Fibroblast of pulmonary artery (primary cell): ENCODE measurements around the gene DHRS1.

Experiments
- DNase-seq: peaks from one replicate; pipeline ENCODE4 v3.0.0-alpha.2; 2010; ENCODE audit warnings: low read depth
- H3K4me3 ChIP-seq: replicated peaks from 2 replicates; pipeline ENCODE4 v1.5.1; 2011; ENCODE audit warnings: low read depth, mild to moderate bottlenecking, control low read depth, low read length, moderate library complexity
- TF ChIP-seq, protein P1 (sequence below): IDR thresholded peaks from 2 replicates; pipeline ENCODE4 v1.5.1; 2011; ENCODE audit warnings: mild to moderate bottlenecking, control low read depth, low read length, inconsistent platforms; ENCODE audit errors: missing control alignments

The DHRS1 gene

DNA sequence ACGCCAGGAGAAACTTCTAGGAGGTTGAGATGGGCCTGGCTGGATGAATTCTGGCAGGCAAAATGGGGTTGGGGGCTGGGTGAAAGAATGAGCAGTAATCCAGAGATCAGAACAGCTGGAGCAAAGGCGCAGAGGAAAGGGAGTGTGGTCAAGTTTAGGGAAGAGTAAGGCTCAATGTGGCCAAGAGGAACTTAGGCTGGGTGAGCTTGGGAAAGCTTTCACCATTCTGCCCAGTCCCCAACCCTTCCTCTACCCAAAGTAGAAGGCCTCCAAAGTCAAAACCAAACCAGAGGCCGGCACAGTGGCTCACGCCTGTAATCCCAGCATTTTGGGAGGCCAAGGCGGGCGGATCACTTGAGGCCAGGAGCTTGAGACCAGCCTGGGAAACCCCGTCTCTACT lies 17.9 kb downstream of the DHRS1 start:
- TF ChIP-seq, protein P1, sequence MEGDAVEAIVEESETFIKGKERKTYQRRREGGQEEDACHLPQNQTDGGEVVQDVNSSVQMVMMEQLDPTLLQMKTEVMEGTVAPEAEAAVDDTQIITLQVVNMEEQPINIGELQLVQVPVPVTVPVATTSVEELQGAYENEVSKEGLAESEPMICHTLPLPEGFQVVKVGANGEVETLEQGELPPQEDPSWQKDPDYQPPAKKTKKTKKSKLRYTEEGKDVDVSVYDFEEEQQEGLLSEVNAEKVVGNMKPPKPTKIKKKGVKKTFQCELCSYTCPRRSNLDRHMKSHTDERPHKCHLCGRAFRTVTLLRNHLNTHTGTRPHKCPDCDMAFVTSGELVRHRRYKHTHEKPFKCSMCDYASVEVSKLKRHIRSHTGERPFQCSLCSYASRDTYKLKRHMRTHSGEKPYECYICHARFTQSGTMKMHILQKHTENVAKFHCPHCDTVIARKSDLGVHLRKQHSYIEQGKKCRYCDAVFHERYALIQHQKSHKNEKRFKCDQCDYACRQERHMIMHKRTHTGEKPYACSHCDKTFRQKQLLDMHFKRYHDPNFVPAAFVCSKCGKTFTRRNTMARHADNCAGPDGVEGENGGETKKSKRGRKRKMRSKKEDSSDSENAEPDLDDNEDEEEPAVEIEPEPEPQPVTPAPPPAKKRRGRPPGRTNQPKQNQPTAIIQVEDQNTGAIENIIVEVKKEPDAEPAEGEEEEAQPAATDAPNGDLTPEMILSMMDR: no peak
- no peak for DNase-seq
- no peak overlapping the region for H3K4me3 ChIP-seq

DNA sequence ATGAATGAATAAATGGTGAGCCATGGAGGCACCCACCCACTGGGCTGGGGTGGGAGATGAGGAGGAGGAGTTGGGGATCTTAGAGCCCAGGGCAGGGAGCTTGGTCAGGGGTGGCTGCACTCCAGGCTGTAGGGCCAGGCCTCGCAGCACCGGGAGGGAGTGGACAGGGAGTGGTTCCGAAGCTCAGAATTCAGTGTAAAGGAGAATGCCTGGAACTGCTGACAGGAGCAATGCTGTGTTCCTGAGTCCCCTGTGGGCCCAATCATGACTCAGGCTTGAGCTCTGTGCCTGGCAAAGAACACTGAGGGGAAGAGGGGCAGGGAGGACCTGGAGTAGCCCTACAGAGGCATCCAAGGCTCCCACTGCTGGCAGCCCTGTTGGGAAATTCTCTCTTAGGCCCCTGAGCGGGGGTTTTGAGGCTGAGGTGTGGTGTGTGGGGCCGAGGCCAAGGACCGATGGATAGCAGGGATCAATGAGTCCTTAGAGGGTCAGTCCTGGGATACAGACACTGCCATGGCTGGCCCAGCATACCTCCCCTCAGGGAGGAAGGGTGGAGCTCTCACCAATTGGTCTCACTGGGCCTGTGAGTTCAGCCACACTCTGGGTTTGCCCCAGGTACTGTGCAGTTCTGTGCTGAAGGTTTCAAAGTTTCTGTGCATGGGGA lies 18.7 kb downstream of the DHRS1 start:
- TF ChIP-seq, protein P1: no peak
- peak; percentile 24 for DNase-seq
- no peak overlapping the region for H3K4me3 ChIP-seq

DNA sequence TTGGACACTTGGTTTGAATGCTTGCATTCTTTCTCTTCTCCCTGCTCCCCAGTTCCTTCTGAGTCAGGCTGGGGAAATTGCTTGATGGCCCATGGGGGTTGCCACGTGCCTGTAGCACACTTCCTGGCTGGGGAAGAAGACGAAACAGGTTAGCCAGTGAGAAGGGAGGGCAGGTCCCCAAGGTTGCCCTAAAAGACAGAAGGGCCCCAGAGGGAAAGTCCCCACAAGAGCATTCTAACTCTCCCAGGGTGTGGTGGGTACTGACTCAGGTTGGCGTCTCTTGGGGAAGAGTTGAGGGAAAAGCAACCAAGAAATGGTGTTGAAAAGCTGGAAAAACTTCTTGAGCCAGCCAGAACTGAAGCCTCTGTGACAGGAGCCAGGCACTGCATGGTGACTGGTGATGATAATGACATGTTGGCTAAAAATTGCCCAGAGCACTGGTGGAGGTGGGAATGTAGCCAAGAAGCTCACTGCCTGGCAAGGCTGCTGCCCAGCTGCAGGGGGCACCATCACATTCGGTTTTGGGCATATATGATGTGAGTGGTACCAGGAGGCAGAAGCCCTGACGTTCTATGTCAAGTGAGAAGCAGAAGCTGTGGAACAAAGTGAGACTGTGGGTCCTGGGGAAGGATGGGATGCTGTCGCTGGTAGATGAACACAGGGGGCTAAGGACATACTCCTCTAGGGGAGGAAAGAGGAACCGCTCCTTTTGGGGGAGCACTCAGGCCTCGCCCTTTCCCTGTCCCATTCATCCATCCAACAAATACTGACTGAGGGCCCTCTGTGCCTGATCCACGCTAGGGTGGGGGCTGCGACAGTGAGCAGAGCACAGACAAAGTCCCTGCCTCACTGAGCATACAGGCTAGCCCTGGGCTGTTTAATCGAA lies 20.0 kb downstream of the DHRS1 start:
- no peak overlapping the region for H3K4me3 ChIP-seq
- TF ChIP-seq, protein P1: no peak
- no peak for DNase-seq

DNA sequence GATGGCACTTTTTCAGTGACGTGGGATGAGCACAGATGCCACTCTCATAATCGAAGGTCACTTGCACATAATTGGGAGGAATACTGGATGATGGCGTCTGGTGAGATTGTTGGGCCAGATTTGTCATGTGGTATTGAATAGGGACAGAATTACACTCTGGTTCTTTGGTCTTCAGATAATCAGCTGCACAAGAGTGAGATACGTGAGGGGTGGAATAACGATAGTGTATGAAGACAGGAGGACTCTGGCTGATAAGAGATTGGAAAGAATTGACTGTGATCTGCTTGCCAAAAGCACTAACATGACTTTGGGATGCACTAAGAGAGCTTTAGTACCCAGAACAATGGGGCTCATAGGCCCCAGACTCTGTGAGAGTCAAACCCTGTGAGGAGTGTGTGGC lies 21.2 kb downstream of the DHRS1 start:
- H3K4me3 ChIP-seq: no peak overlapping the region
- DNase-seq: no peak
- TF ChIP-seq, protein P1: no peak

DNA sequence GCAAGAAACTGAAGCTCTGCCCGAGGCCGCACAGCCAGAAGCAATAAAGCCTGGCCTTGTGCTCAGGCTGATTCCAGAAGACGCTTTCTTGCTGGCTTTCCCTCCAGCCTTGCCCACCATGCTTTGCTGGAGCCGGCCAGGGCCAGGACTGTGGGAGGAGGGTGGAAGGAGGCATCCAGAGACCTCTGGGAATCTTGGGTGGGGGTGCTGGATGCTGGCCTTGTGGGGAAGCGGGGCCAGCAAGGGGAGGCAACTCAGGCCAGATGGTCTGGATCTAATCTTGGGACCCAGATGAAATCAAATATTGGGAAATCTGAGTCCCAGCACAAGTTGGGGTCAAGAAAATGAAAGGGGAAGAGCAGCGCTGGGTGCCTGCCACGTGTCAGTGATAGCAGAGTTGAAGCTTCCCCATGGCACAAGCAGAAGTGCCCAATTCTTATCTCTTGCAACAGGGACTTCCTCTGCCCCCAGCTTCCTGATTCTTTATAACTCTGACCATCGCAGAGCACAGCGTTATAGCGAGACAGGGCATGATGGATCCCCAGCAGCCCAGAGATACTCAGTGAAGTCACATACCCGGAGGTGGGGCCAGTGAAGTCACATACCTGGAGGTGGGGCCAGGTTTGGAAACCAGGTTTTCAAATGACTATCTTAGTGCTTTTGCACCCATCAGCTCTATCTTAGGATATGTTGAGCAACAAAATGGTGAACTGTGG lies 21.8 kb downstream of the DHRS1 start:
- no peak for DNase-seq
- TF ChIP-seq, protein P1: no peak
- no peak overlapping the region for H3K4me3 ChIP-seq

DNA sequence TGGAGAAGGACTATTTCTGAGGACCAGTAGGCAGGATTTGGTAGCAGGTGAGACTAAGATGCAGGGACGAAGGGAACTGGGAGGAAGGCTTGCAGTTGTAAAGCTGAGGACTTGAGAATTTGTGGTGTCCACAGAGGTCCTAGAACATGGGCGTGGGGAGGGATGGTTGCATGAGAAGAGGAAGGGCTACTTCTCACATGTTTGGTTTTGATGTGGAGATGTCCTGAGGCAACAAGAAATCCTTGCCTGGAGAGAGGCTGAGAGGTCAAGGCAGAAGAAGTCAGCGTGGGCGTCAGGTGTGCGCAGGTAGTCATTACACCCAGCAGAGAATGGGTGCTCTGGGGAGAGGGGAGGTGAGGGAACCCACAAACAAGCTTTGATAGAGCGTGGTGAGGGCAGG lies 22.5 kb downstream of the DHRS1 start:
- TF ChIP-seq, protein P1: no peak
- DNase-seq: no peak
- H3K4me3 ChIP-seq: no peak overlapping the region
